OCI-LY7 (cell line): ENCODE data around the gene ABHD1.

Experiments used
- EZH2phosphoT487 ChIP-seq: fragments of 200-600 bp; sonication (generic); IDR thresholded peaks from 2 replicates; pipeline ENCODE4 v1.6.1; 2018; ENCODE audit warnings: low read depth, borderline replicate concordance, mild to moderate bottlenecking, mixed run types, antibody characterized with exemption, low read length, moderate library complexity, mixed read lengths
- TF ChIP-seq, protein P1 (sequence below): fragments of 200-600 bp; sonication (generic); conservative IDR thresholded peaks from 2 replicates; pipeline ENCODE4 v1.5.1; 2014; ENCODE audit warnings: mild to moderate bottlenecking, antibody characterized with exemption, low read length, moderate library complexity, mixed read lengths

DNA sequence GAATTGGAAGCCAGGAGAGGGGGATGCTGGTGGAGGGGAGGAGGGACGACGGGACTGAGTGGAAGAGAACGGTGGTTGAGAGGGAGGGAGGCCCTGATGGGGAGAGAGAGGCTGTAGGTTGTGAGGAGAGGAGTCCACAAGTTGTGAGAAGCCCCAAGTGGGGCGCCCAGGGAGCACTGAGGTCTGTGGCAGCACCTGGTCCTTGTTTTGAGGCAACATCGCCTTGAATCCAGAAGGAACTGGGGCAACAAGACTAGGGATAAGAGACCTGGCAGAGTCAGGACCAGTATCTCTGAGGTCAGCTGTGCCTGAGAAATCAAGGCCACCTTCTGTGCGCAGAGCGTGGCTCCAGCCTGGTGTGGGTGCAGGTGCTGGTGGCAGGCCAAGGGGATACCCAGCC lies 14.5 kb downstream of the ABHD1 start:
- TF ChIP-seq, protein P1, sequence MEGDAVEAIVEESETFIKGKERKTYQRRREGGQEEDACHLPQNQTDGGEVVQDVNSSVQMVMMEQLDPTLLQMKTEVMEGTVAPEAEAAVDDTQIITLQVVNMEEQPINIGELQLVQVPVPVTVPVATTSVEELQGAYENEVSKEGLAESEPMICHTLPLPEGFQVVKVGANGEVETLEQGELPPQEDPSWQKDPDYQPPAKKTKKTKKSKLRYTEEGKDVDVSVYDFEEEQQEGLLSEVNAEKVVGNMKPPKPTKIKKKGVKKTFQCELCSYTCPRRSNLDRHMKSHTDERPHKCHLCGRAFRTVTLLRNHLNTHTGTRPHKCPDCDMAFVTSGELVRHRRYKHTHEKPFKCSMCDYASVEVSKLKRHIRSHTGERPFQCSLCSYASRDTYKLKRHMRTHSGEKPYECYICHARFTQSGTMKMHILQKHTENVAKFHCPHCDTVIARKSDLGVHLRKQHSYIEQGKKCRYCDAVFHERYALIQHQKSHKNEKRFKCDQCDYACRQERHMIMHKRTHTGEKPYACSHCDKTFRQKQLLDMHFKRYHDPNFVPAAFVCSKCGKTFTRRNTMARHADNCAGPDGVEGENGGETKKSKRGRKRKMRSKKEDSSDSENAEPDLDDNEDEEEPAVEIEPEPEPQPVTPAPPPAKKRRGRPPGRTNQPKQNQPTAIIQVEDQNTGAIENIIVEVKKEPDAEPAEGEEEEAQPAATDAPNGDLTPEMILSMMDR = no peak
- no peak for TF ChIP-seq EZH2phosphoT487
